ENCODE results near the gene HRH4. TPM values are rescaled to one million over a fixed set of nuclear protein-coding genes. Genes with fewer than 3 reads are reported as not detected.

The HRH4 gene, protein sequence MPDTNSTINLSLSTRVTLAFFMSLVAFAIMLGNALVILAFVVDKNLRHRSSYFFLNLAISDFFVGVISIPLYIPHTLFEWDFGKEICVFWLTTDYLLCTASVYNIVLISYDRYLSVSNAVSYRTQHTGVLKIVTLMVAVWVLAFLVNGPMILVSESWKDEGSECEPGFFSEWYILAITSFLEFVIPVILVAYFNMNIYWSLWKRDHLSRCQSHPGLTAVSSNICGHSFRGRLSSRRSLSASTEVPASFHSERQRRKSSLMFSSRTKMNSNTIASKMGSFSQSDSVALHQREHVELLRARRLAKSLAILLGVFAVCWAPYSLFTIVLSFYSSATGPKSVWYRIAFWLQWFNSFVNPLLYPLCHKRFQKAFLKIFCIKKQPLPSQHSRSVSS
- total RNA-seq = under 0.01 TPM in 1 of 2 replicates, not detected in the other

DNA sequence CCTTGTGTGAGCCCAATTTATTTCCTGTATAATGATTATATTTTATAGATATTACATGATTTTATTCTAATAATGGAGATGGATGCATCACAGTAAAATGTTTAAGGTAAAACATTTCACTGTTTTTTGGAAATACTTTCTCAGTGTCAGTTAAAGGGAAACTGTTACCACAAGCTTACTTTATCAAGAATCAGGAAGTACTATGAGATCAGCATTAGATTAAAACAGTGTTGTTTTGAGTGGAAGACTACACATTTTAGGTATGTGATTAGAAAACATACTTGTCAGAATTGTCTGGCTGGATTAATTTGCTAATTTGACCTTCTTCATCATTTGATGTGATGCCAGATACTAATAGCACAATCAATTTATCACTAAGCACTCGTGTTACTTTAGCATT, at the start of gene HRH4:
TSS of gene HRH4 (plus strand) at position 250 of the 400 bp plus-strand sequence. CDS start at position 342, 92 bp downstream.
- TF ChIP-seq, protein P1, sequence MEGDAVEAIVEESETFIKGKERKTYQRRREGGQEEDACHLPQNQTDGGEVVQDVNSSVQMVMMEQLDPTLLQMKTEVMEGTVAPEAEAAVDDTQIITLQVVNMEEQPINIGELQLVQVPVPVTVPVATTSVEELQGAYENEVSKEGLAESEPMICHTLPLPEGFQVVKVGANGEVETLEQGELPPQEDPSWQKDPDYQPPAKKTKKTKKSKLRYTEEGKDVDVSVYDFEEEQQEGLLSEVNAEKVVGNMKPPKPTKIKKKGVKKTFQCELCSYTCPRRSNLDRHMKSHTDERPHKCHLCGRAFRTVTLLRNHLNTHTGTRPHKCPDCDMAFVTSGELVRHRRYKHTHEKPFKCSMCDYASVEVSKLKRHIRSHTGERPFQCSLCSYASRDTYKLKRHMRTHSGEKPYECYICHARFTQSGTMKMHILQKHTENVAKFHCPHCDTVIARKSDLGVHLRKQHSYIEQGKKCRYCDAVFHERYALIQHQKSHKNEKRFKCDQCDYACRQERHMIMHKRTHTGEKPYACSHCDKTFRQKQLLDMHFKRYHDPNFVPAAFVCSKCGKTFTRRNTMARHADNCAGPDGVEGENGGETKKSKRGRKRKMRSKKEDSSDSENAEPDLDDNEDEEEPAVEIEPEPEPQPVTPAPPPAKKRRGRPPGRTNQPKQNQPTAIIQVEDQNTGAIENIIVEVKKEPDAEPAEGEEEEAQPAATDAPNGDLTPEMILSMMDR (IDR thresholded peaks at IDR 0.05; ENCODE audit: insufficient read depth, low read depth, low read length) = no peak
- no peak for DNase-seq (ENCODE audit: low read depth)
- H3K4me3 ChIP-seq (ENCODE audit: low read depth, low read length) = no peak within 1 kb of the TSS

DNA sequence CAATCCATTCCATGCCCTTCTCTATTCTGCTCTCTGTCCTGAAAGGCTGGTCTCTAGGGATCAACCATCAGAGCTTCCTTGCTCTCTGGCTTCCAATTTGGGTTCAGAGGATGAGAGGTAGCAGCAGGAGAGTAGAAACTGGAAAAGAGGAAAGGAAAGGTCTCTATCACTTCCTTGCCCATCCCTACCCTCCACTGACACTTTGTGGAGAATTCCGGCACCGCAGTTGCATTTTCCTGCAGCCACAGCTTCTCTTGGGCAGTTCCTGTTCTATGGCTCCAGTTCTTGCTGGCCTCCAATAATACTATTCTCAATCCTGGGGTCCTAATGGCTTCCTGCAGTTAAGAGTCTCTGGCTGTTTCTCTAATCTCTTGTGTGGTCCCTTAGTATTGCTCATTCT, 47.3 kb upstream of the HRH4 start:
- TF ChIP-seq, protein P1 (IDR thresholded peaks at IDR 0.05; ENCODE audit: insufficient read depth, low read depth, low read length) = peak; percentile 54
- peak; percentile 20 for DNase-seq (ENCODE audit: low read depth)
- H3K4me3 ChIP-seq (ENCODE audit: low read depth, low read length) = no peak overlapping the region

DNA sequence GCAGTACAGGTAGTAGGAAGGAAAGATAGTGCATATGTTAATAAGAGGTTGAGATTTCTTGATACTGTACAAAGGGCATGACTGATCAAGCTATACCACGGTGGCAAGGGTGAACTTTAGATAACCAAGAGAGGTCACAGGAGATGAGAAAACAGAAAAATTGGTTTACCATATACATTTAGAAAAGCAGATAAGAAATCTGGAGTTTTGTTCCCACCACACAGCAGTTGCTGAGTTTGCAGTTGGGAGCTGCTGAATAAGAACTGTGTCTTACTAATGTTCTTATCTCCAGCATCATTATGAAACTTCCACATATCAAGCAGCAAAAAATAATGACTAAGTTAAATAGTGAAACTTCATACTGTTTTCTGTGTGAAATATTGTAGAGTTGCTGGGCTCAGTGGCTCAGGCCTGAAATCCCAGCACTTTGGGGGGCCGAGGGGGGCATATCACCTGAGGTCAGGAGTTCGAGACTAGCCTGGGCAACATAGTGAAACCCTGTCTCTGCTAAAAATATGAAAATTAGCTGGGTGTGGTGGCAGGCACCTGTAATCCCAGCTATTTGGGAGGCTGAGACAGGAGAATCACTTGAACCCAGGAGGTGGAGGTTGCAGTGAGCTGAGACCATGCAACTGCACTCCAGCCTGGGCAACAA, 46.0 kb upstream of the HRH4 start:
- TF ChIP-seq, protein P1 (IDR thresholded peaks at IDR 0.05; ENCODE audit: insufficient read depth, low read depth, low read length) = no peak
- no peak overlapping the region for H3K4me3 ChIP-seq (ENCODE audit: low read depth, low read length)
- no peak for DNase-seq (ENCODE audit: low read depth)

DNA sequence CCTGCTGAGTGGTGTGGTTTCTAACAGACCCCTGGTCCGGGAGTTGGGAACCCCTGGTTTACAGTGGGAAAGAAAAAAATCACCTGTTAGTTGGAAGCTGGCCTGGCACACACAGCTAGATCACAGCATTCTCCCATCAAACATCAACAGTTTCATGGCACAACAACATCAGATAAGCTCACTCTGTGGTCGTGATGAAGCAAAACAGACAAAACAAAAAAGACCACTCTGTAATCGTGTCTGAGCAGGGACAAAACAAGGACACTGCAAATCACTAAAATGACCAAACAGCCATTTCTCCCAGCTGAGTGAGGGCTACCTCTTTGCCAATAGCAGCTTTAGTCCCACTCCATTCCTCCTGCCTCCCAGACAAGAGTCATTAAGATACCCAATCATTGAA, 43.0 kb upstream of the HRH4 start:
- no peak overlapping the region for H3K4me3 ChIP-seq (ENCODE audit: low read depth, low read length)
- TF ChIP-seq, protein P1 (IDR thresholded peaks at IDR 0.05; ENCODE audit: insufficient read depth, low read depth, low read length) = no peak
- DNase-seq (ENCODE audit: low read depth) = no peak

DNA sequence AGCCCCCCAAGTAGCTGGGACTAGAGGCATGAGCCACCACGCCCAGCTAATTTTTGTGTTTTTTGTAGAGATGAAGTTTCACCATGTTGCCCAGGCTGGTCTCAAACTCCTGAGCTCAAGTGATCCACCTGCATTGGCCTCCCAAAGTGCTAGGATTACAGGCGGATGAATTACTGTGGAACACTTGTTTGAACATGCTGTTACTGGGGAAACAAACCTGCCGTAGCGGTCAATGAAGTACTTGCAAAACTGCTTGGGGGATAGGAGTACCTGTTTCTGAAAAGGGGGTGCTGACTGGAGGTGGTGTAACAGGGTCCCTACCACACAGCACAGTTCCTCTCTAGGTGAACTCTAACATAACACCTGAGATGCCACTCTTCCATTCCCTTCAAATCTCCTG, 39.9 kb upstream of the HRH4 start:
- TF ChIP-seq, protein P1 (IDR thresholded peaks at IDR 0.05; ENCODE audit: insufficient read depth, low read depth, low read length) = no peak
- no peak for DNase-seq (ENCODE audit: low read depth)
- no peak overlapping the region for H3K4me3 ChIP-seq (ENCODE audit: low read depth, low read length)

DNA sequence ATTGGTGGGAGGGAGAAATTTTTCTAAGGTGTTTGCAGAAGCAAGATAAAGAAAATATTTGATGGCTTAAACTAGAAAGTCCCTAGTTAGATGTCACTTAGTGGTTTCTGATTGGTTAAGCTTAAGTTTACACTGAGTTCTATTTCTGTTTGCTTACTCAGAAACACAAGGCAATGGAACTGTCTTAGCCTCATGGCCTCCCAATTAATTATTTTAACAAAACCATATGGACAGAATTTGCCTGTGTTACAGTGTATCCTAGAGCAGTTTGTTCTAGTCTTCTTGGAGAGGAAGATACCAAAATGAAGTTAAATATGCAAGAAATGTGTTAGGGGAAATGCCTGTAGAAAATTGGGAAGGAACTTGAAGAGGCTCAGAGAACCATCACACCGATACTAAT, 38.6 kb upstream of the HRH4 start:
- TF ChIP-seq, protein P1 (IDR thresholded peaks at IDR 0.05; ENCODE audit: insufficient read depth, low read depth, low read length) = no peak
- H3K4me3 ChIP-seq (ENCODE audit: low read depth, low read length) = no peak overlapping the region
- no peak for DNase-seq (ENCODE audit: low read depth)
